Activated T-cell treated with anti-CD3 and anti-CD28 coated beads, Interleukin-2, amount 50 U/mL, for 24 hours (primary cell): ENCODE data around the gene TMEM62.

Experiments used
- DNase-seq: peaks from one replicate; pipeline ENCODE4 v3.0.0-alpha.2; 2020
- H3K27ac Mint-ChIP-seq: 2 replicates; pipeline ENCODE4 v1.8.0; 2020; ENCODE audit warnings: mild to moderate bottlenecking, mixed read lengths
- H3K27me3 Mint-ChIP-seq: 2 replicates; pipeline ENCODE4 v1.8.0; 2020; ENCODE audit warnings: mixed read lengths
- H3K36me3 Mint-ChIP-seq: 2 replicates; pipeline ENCODE4 v1.8.0; 2020; ENCODE audit warnings: low read depth, mixed read lengths
- H3K4me1 Mint-ChIP-seq: 2 replicates; pipeline ENCODE4 v1.8.0; 2020; ENCODE audit warnings: low read depth, mixed read lengths
- H3K4me3 Mint-ChIP-seq: 2 replicates; pipeline ENCODE4 v1.8.0; 2020; ENCODE audit warnings: mild to moderate bottlenecking, moderate library complexity, mixed read lengths
- H3K9me3 Mint-ChIP-seq: 2 replicates; pipeline ENCODE4 v1.8.0; 2020; ENCODE audit warnings: mixed read lengths

The TMEM62 gene

GRCh38 chr15:43204016-43204901, 70.9 kb downstream of the TMEM62 start:
- peak; percentile 59 for DNase-seq
- H3K4me1 Mint-ChIP-seq, result peaks cover 10% of the 10 kb centered on the region
- H3K4me3 Mint-ChIP-seq, result no peak overlapping the region
- no peak overlapping the region for H3K27ac Mint-ChIP-seq
- peaks cover 10% of the 10 kb centered on the region for H3K27me3 Mint-ChIP-seq
- peaks cover 2% of the 10 kb centered on the region for H3K36me3 Mint-ChIP-seq
- no peaks in the 10 kb centered on the region for H3K9me3 Mint-ChIP-seq

GRCh38 chr15:43206054-43206453, 72.7 kb downstream of the TMEM62 start:
- Mint-ChIP-seq H3K36me3 (no peaks in the 10 kb centered on the region), H3K27ac (no peak overlapping the region), H3K9me3 (no peaks in the 10 kb centered on the region), H3K27me3 (peaks cover 14% of the 10 kb centered on the region), H3K4me3 (no peak overlapping the region), H3K4me1 (peaks cover 6% of the 10 kb centered on the region)
- DNase-seq, result no peak

GRCh38 chr15:43207024-43207423, 73.6 kb downstream of the TMEM62 start:
- Mint-ChIP-seq H3K4me3 (no peak overlapping the region), H3K36me3 (no peaks in the 10 kb centered on the region), H3K9me3 (no peaks in the 10 kb centered on the region), H3K4me1 (peaks cover 6% of the 10 kb centered on the region), H3K27ac (no peak overlapping the region), H3K27me3 (peaks cover 14% of the 10 kb centered on the region)
- DNase-seq, result no peak

- Mint-ChIP-seq H3K4me3 (no peak overlapping the region), H3K4me1 (peaks cover 6% of the 10 kb centered on the region), H3K36me3 (no peaks in the 10 kb centered on the region), H3K27me3 (peaks cover 14% of the 10 kb centered on the region), H3K9me3 (no peaks in the 10 kb centered on the region), H3K27ac (no peak overlapping the region)
- no peak for DNase-seq
Observed at GRCh38 chr15:43208052-43209002, 74.9 kb downstream of the TMEM62 start.

GRCh38 chr15:43209059-43209824, 75.9 kb downstream of the TMEM62 start:
- DNase-seq, result no peak
- H3K27me3 Mint-ChIP-seq, result peaks cover 14% of the 10 kb centered on the region
- no peak overlapping the region for H3K4me3 Mint-ChIP-seq
- no peak overlapping the region for H3K27ac Mint-ChIP-seq
- H3K36me3 Mint-ChIP-seq, result no peaks in the 10 kb centered on the region
- peaks cover 4% of the 10 kb centered on the region for H3K4me1 Mint-ChIP-seq
- H3K9me3 Mint-ChIP-seq, result no peaks in the 10 kb centered on the region

- no peaks in the 10 kb centered on the region for H3K9me3 Mint-ChIP-seq
- DNase-seq, result no peak
- H3K27ac Mint-ChIP-seq, result no peak overlapping the region
- H3K27me3 Mint-ChIP-seq, result peaks cover 14% of the 10 kb centered on the region
- no peaks in the 10 kb centered on the region for H3K4me1 Mint-ChIP-seq
- H3K4me3 Mint-ChIP-seq, result no peak overlapping the region
- H3K36me3 Mint-ChIP-seq, result no peaks in the 10 kb centered on the region
Observed at GRCh38 chr15:43210172-43210745, 76.9 kb downstream of the TMEM62 start.

GRCh38 chr15:43210807-43211206, 77.4 kb downstream of the TMEM62 start:
- Mint-ChIP-seq H3K27me3 (peaks cover 14% of the 10 kb centered on the region), H3K9me3 (no peaks in the 10 kb centered on the region), H3K4me3 (no peak overlapping the region), H3K36me3 (no peaks in the 10 kb centered on the region), H3K4me1 (no peaks in the 10 kb centered on the region), H3K27ac (no peak overlapping the region)
- DNase-seq, result no peak

- Mint-ChIP-seq H3K9me3 (no peaks in the 10 kb centered on the region), H3K4me1 (no peaks in the 10 kb centered on the region), H3K27ac (no peak overlapping the region), H3K36me3 (no peaks in the 10 kb centered on the region), H3K4me3 (no peak overlapping the region), H3K27me3 (peaks cover 14% of the 10 kb centered on the region)
- no peak for DNase-seq
Observed at GRCh38 chr15:43211224-43211735, 77.9 kb downstream of the TMEM62 start.

GRCh38 chr15:43212299-43212698, 78.9 kb downstream of the TMEM62 start:
- Mint-ChIP-seq H3K36me3 (no peaks in the 10 kb centered on the region), H3K4me3 (no peak overlapping the region), H3K9me3 (no peaks in the 10 kb centered on the region), H3K4me1 (no peaks in the 10 kb centered on the region), H3K27ac (no peak overlapping the region), H3K27me3 (peaks cover 14% of the 10 kb centered on the region)
- DNase-seq, result no peak

GRCh38 chr15:43212951-43213350, 79.6 kb downstream of the TMEM62 start:
- Mint-ChIP-seq H3K4me1 (no peaks in the 10 kb centered on the region), H3K27me3 (peaks cover 14% of the 10 kb centered on the region), H3K27ac (no peak overlapping the region), H3K36me3 (no peaks in the 10 kb centered on the region), H3K4me3 (no peak overlapping the region), H3K9me3 (no peaks in the 10 kb centered on the region)
- no peak for DNase-seq

- Mint-ChIP-seq H3K36me3 (no peaks in the 10 kb centered on the region), H3K4me1 (no peaks in the 10 kb centered on the region), H3K9me3 (no peaks in the 10 kb centered on the region), H3K27me3 (peaks cover 12% of the 10 kb centered on the region), H3K4me3 (no peak overlapping the region), H3K27ac (no peak overlapping the region)
- no peak for DNase-seq
Observed at GRCh38 chr15:43213466-43213865, 80.1 kb downstream of the TMEM62 start.

- no peak for DNase-seq
- Mint-ChIP-seq H3K4me3 (no peak overlapping the region), H3K27me3 (peaks cover 5% of the 10 kb centered on the region), H3K27ac (no peak overlapping the region), H3K36me3 (no peaks in the 10 kb centered on the region), H3K4me1 (no peaks in the 10 kb centered on the region), H3K9me3 (no peaks in the 10 kb centered on the region)
Observed at GRCh38 chr15:43214169-43214568, 80.8 kb downstream of the TMEM62 start.

GRCh38 chr15:43214592-43215295, 81.4 kb downstream of the TMEM62 start:
- Mint-ChIP-seq H3K4me1 (no peaks in the 10 kb centered on the region), H3K27me3 (no peaks in the 10 kb centered on the region), H3K9me3 (no peaks in the 10 kb centered on the region), H3K36me3 (no peaks in the 10 kb centered on the region), H3K27ac (no peak overlapping the region), H3K4me3 (no peak overlapping the region)
- no peak for DNase-seq
